ENCODE measurements around the gene PRCP. TPM values are rescaled to one million over a fixed set of nuclear protein-coding genes. Genes with fewer than 3 reads are reported as not detected.
A peak's percentile ranks its signal among the peaks of the same experiment; 100 is the strongest.

The PRCP gene
- polyA plus RNA-seq, 1 of the 3 experiments (the other 2 are of a cell fraction), result 65.0 TPM

- Histone ChIP-seq H3K4me2 (no peak overlapping the region), H2AFZ (ENCODE audit: low read depth) (no peak overlapping the region), H3K79me2 (ENCODE audit: insufficient read depth) (no peaks in the 10 kb centered on the region), H3K27ac (ENCODE audit: low read depth in 2 of 2, low read length in 1 of 2) (peak overlapping the region in 1 of 2 experiments; percentile 87; a peak in 3 of 4 replicates), H3K9me2 (no peaks in the 10 kb centered on the region), H3K4me3 (ENCODE audit: low read depth in 2 of 2, low read length in 1 of 2) (no peak overlapping the region), H3K9me3 (no peaks in the 10 kb centered on the region), H3K4me1 (ENCODE audit: control insufficient read depth in 1 of 2, insufficient read depth in 2 of 2, low read depth in 1 of 2, low read length in 1 of 2) (peaks cover 0 to 12% of the 10 kb centered on the region in 2 experiments; a peak in 2 of 4 replicates), H4K20me1 (ENCODE audit: insufficient read depth) (no peaks in the 10 kb centered on the region), H3K9ac (no peak overlapping the region), H3F3A (replicated peaks; ENCODE audit: insufficient read depth) (no peaks in the 10 kb centered on the region), H3K36me3 (replicated peaks in 1 of 2; ENCODE audit: control insufficient read depth in 1 of 2, insufficient read depth in 2 of 2, low read length in 1 of 2) (no peaks in the 10 kb centered on the region), H3K27me3 (ENCODE audit: insufficient read depth) (no peaks in the 10 kb centered on the region)
- ChIA-PET POLR2A (no interaction called here), CTCF (interaction anchor here (1.1 to 5.8 kb wide), 2 partner anchors 16 to 166 kb away, joined by 3 to 43 read pairs; no protein-coding TSS in a partner anchor)
- 58% methylated on average over 3 of the region's 3 CpGs for WGBS (ENCODE audit: low lambda C conversion rate)
- DNase-seq, result peak; percentile 43
- TF ChIP-seq GATA2 (CRISPR knock-in tag; IDR thresholded peaks at IDR 0.05) (peak; percentile 31; the same call in 1 of the 2 replicates), TEAD4 (IDR thresholded peaks at IDR 0.05; ENCODE audit: borderline replicate concordance, insufficient read depth) (no peak), RCOR1 (IDR thresholded peaks at IDR 0.05; ENCODE audit: low read length) (0 out of 2 replicates have a peak, but pooled peaks have one; percentile 24)
Observed at GRCh38 chr11:82883853-82884252, 16.4 kb downstream of the PRCP start.

- Histone ChIP-seq H3K9ac (no peak overlapping the region), H3K36me3 (replicated peaks in 1 of 2; ENCODE audit: control insufficient read depth in 1 of 2, insufficient read depth in 2 of 2, low read length in 1 of 2) (no peaks in the 10 kb centered on the region), H3K27me3 (ENCODE audit: insufficient read depth) (no peaks in the 10 kb centered on the region), H3K9me2 (no peaks in the 10 kb centered on the region), H3K4me2 (no peak overlapping the region), H3K4me3 (ENCODE audit: low read depth in 2 of 2, low read length in 1 of 2) (no peak overlapping the region), H3K9me3 (no peaks in the 10 kb centered on the region), H3F3A (replicated peaks; ENCODE audit: insufficient read depth) (no peaks in the 10 kb centered on the region), H2AFZ (ENCODE audit: low read depth) (no peak overlapping the region), H3K4me1 (ENCODE audit: control insufficient read depth in 1 of 2, insufficient read depth in 2 of 2, low read depth in 1 of 2, low read length in 1 of 2) (0 out of 4 replicates have a peak, but pooled peaks cover 0 to 4% of the 10 kb centered on the region in 2 experiments), H3K79me2 (ENCODE audit: insufficient read depth) (no peaks in the 10 kb centered on the region), H3K27ac (ENCODE audit: low read depth in 2 of 2, low read length in 1 of 2) (no peak overlapping the region), H4K20me1 (ENCODE audit: insufficient read depth) (no peaks in the 10 kb centered on the region)
- no peak for DNase-seq
- 87% methylated on average over 4 of the region's 4 CpGs for WGBS (ENCODE audit: low lambda C conversion rate)
- CTCF ChIA-PET, result interaction anchor here (1.1 to 1.2 kb wide), 2 partner anchors 7 to 19 kb away, joined by 3 to 7 read pairs; no protein-coding TSS in a partner anchor
- POLR2A ChIA-PET, result no interaction called here
- TF ChIP-seq NRF1 (IDR thresholded peaks at IDR 0.05; ENCODE audit: low read depth, low read length) (no peak), IRF3 (IDR thresholded peaks at IDR 0.05; ENCODE audit: low read depth, low read length) (no peak), SIN3A (IDR thresholded peaks at IDR 0.05; ENCODE audit: borderline replicate concordance, low read depth, low read length) (no peak), EP300 (IDR thresholded peaks at IDR 0.05; ENCODE audit: borderline replicate concordance in 1 of 2, low read depth in 1 of 2, low read length in 1 of 2) (no peak), RFX5 (IDR thresholded peaks at IDR 0.05; ENCODE audit: low read length) (no peak)
Observed at GRCh38 chr11:82874646-82875523, 25.3 kb downstream of the PRCP start.

All from SK-N-SH (cell line).